Erythroblast (primary cell): Measurements from ENCODE around the gene ZGLP1.

Source experiments
- DNase-seq, 2 experiments: peaks; one replicate each; lab custom pipeline; 2025; lab: John Stamatoyannopoulos, UW
- GATA1 ChIP-seq: IDR thresholded peaks from 2 replicates; pipeline ENCODE4 v1.6.1; 2011; ENCODE audit warnings: low read depth, mild to moderate bottlenecking, control low read depth, low read length, moderate library complexity
- POLR2A ChIP-seq: IDR thresholded peaks from 2 replicates; pipeline ENCODE4 v1.6.1; 2011; ENCODE audit warnings: mild to moderate bottlenecking, low read length

ZGLP1 gene

GRCh38 chr19:10318807-10319682 lies 9.4 kb upstream of the ZGLP1 start:
- no peak for TF ChIP-seq POLR2A
- no peak for DNase-seq

- TF ChIP-seq POLR2A: no peak
- TF ChIP-seq GATA1: no peak
- no peak for DNase-seq
Observed at GRCh38 chr19:10317857-10318462, 8.3 kb upstream of the ZGLP1 start.

- no peak for TF ChIP-seq GATA1
- TF ChIP-seq POLR2A: no peak
- no peak for DNase-seq
Observed at GRCh38 chr19:10317045-10317856, 7.6 kb upstream of the ZGLP1 start.

- DNase-seq: peak; percentile 82 to 83
- no peak for TF ChIP-seq POLR2A
- TF ChIP-seq GATA1: no peak
Observed at GRCh38 chr19:10316229-10317044, 6.8 kb upstream of the ZGLP1 start.

- DNase-seq: peak; percentile 85 to 91
- TF ChIP-seq POLR2A (peak; percentile 45), GATA1 (no peak)
Observed at GRCh38 chr19:10315335-10316214, 6.0 kb upstream of the ZGLP1 start, which contains the start of gene FDX2. FDX2 (minus strand) TSS chr19:10316015; CDS start chr19:10315996, 19 bp downstream.

GRCh38 chr19:10306327-10306726 lies 3.3 kb downstream of the ZGLP1 start:
- TF ChIP-seq POLR2A: no peak
- TF ChIP-seq GATA1: no peak
- no peak for DNase-seq

- no peak for DNase-seq
- TF ChIP-seq POLR2A (no peak), GATA1 (no peak)
Observed at GRCh38 chr19:10305139-10305806, 4.3 kb downstream of the ZGLP1 start.

GRCh38 chr19:10299545-10300458 lies 9.8 kb downstream of the ZGLP1 start:
- TF ChIP-seq POLR2A (peak; percentile 53), GATA1 (no peak)
- DNase-seq: peak; percentile 91 to 93

- DNase-seq: peak; percentile 66 to 73
- TF ChIP-seq GATA1: no peak
- no peak for TF ChIP-seq POLR2A
Observed at GRCh38 chr19:10295847-10296591, 13.6 kb downstream of the ZGLP1 start.

GRCh38 chr19:10295305-10295846 lies 14.2 kb downstream of the ZGLP1 start:
- peak; percentile 76 for DNase-seq
- TF ChIP-seq POLR2A: peak; percentile 29
- TF ChIP-seq GATA1: no peak
